Prostate gland (tissue), 2 donors: ENCODE data around the gene SPSB3. TPM values are rescaled to one million over a fixed set of nuclear protein-coding genes. Genes with fewer than 3 reads are reported as not detected.
"Not testable (repeated sequence)": the region's sequence is repeated elsewhere in the genome, so short reads cannot be mapped to it uniquely, and the experiment has no call there.

Experiments
- DNase-seq: peaks from one replicate; pipeline ENCODE4 v3.0.0-alpha.2; 2019; ENCODE audit warnings: low spot score
- H3K27ac ChIP-seq, 2 donors: fragments of 200-600 bp; sonication (generic); 2 replicates each; pipeline ENCODE4 v1.5.1; 2017 to 2019
- H3K27me3 ChIP-seq: fragments of 200-600 bp; sonication (generic); replicated peaks from 2 replicates; pipeline ENCODE4 v1.5.1; 2019; ENCODE audit not compliant: insufficient read depth
- H3K36me3 ChIP-seq, 2 donors: fragments of 200-600 bp; sonication (generic); 1 replicate in 1 of 2; 2 replicates in 1 of 2; pipeline versions ENCODE4 v1.5.1 to v1.8.1; 2017 to 2019
- H3K4me1 ChIP-seq: fragments of 200-600 bp; sonication (generic); replicated peaks from 2 replicates; pipeline ENCODE4 v1.5.1; 2019
- H3K4me3 ChIP-seq, 2 donors: fragments of 200-600 bp; sonication (generic); 2 replicates each; pipeline ENCODE4 v1.5.1; 2017 to 2019
- H3K9me3 ChIP-seq: fragments of 200-600 bp; sonication (generic); 2 replicates; pipeline ENCODE4 v1.5.1; 2017
- POLR2A ChIP-seq: fragments of 450-650 bp; IDR thresholded peaks from one replicate; pipeline ENCODE4 v1.6.1; 2016; ENCODE audit warnings: antibody characterized with exemption, mild to moderate bottlenecking
- POLR2AphosphoS5 ChIP-seq: sonication (generic); formaldehyde crosslinking; IDR thresholded peaks from one replicate; pipeline ENCODE4 v1.6.1; 2017; ENCODE audit warnings: antibody characterized with exemption
- WGBS: methylation state at CpG from one replicate; pipeline ENCODE4 v1.1.5; 2018; 5-methylcytosine and 5-hydroxymethylcytosine counted together
- intact Hi-C: fragments of 100-400 bp; cut with DNase I; formaldehyde crosslinking; loops from one replicate; pipeline ENCODE4 v1.14.2; 2022
- total RNA-seq, 2 donors: library from RNA; depleted of rRNA; stranded (reverse); fragments of >200 nt; gene quantifications; one replicate each; pipeline ENCODE4 v1.1.0, GENCODE V29; 2016
- TF ChIP-seq, protein P1 (sequence below), 4 experiments: fragments of 200-600 bp in 2 of 4; fragments of 450-650 bp in 2 of 4; sonication (generic) in 2 of 4; IDR thresholded peaks; 1 replicate in 3 of 4; 2 replicates in 1 of 4; pipeline ENCODE4 v1.5.1; 2016 to 2019; ENCODE audit warnings: antibody characterized with exemption in 4 of 4, mild to moderate bottlenecking in 2 of 4, moderate library complexity in 2 of 4

The SPSB3 gene
- total RNA-seq, 2 donors from 2014 or later, result 87.8 to 138 TPM

- TF ChIP-seq POLR2A (no peak), POLR2AphosphoS5 (no peak)
- TF ChIP-seq, protein P1, sequence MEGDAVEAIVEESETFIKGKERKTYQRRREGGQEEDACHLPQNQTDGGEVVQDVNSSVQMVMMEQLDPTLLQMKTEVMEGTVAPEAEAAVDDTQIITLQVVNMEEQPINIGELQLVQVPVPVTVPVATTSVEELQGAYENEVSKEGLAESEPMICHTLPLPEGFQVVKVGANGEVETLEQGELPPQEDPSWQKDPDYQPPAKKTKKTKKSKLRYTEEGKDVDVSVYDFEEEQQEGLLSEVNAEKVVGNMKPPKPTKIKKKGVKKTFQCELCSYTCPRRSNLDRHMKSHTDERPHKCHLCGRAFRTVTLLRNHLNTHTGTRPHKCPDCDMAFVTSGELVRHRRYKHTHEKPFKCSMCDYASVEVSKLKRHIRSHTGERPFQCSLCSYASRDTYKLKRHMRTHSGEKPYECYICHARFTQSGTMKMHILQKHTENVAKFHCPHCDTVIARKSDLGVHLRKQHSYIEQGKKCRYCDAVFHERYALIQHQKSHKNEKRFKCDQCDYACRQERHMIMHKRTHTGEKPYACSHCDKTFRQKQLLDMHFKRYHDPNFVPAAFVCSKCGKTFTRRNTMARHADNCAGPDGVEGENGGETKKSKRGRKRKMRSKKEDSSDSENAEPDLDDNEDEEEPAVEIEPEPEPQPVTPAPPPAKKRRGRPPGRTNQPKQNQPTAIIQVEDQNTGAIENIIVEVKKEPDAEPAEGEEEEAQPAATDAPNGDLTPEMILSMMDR (IDR thresholded peaks at IDR 0.05), result no peak
These were observed 47.6 kb downstream of the SPSB3 start for GRCh38 chr16:1734816-1735215.

GRCh38 chr16:1734123-1734522 lies 48.2 kb downstream of the SPSB3 start:
- intact Hi-C loops, result no loop called here
- H3K27me3 ChIP-seq, result no peaks in the 10 kb centered on the region
- peaks cover 0 to 16% of the 10 kb centered on the region in 2 donors for H3K36me3 ChIP-seq
- H3K27ac ChIP-seq, result no peak overlapping the region
- no peak overlapping the region for H3K4me3 ChIP-seq
- DNase-seq, result no peak
- TF ChIP-seq, protein P1 (IDR thresholded peaks at IDR 0.05), result no peak
- TF ChIP-seq POLR2A (no peak), POLR2AphosphoS5 (no peak)
- H3K4me1 ChIP-seq, result no peaks in the 10 kb centered on the region
- 83% methylated on average over 1 of the region's 22 CpGs for WGBS
- H3K9me3 ChIP-seq, result no peaks in the 10 kb centered on the region

More at GRCh38 chr16:1734816-1735215, 47.6 kb downstream of the SPSB3 start:
- Histone ChIP-seq H3K36me3 (peaks cover 0 to 11% of the 10 kb centered on the region in 2 donors), H3K4me3 (no peak overlapping the region), H3K27me3 (no peaks in the 10 kb centered on the region), H3K4me1 (no peaks in the 10 kb centered on the region), H3K27ac (no peak overlapping the region), H3K9me3 (no peaks in the 10 kb centered on the region)
- intact Hi-C loops, result no loop called here
- no peak for DNase-seq
- 96% methylated on average over 21 of the region's 22 CpGs for WGBS

DNA sequence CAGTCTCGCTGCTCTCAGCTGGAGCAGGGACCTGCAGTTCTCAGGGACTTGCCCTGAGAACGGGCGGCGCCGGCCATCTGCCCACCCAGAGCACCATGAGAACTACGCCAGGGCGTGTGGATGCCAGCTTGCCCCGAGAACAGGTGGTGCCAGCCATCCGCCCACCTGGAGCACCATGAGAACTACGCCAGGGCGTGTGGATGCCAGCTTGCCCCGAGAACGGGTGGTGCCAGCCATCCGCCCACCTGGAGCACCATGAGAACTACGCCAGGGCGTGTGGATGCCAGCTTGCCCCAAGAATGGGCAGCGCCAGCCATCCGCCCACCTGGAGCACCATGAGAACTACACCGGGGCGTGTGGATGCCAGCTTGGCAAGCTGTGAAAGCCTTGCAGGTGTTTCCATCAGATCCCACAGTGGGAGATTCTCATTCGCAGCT lies 49.8 kb downstream of the SPSB3 start:
- peaks cover 0 to 30% of the 10 kb centered on the region in 2 donors for H3K36me3 ChIP-seq
- WGBS, result 74% methylated on average over 21 of the region's 21 CpGs
- intact Hi-C loops, result not testable (repeated sequence)

GRCh38 chr16:1732071-1732470 lies 50.3 kb downstream of the SPSB3 start:
- Histone ChIP-seq H3K27me3 (no peaks in the 10 kb centered on the region), H3K4me3 (no peak overlapping the region), H3K27ac (no peak overlapping the region), H3K4me1 (no peaks in the 10 kb centered on the region), H3K9me3 (no peaks in the 10 kb centered on the region), H3K36me3 (peaks cover 0 to 33% of the 10 kb centered on the region in 2 donors)
- TF ChIP-seq POLR2AphosphoS5, result no peak
- TF ChIP-seq, protein P1 (IDR thresholded peaks at IDR 0.05), result no peak
- no peak for TF ChIP-seq POLR2A
- WGBS, result 82% methylated on average over 14 of the region's 14 CpGs
- DNase-seq, result no peak
- intact Hi-C loops, result no loop called here

More for the DNA sequence above, 49.8 kb downstream of the SPSB3 start:
- not testable (repeated sequence) for H3K4me3 ChIP-seq, H3K4me1 ChIP-seq, H3K9me3 ChIP-seq, DNase-seq, H3K27ac ChIP-seq, H3K27me3 ChIP-seq

DNA sequence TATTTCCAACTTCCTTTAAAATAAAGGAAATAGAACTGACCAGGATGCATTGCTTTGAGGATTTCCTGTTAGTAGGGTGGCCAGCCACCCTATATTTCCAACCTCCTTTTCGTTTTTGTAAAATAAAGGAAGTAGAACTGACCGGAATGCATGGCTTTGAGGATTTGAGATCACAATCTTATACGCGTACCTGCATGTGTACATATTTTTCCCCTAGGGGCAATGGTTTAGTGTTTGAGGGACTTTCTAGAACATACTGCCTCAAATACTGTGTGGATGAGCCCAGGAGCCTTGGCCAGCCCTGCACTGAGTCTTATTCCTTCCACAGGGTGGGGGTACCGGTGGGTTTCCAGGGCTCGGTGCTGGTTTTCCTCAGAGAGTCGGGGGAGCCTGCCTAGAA lies 50.8 kb downstream of the SPSB3 start:
- H3K4me3 ChIP-seq, result no peak overlapping the region
- TF ChIP-seq, protein P1 (IDR thresholded peaks at IDR 0.05), result no peak
- TF ChIP-seq POLR2AphosphoS5 (no peak), POLR2A (no peak)
- H3K36me3 ChIP-seq, result peaks cover 0 to 33% of the 10 kb centered on the region in 2 donors
- H3K27ac ChIP-seq, result no peak overlapping the region
- no peaks in the 10 kb centered on the region for H3K27me3 ChIP-seq
- intact Hi-C loops, result no loop called here
- DNase-seq, result no peak
- 61% methylated on average over 7 of the region's 7 CpGs for WGBS
- H3K4me1 ChIP-seq, result no peaks in the 10 kb centered on the region
- no peaks in the 10 kb centered on the region for H3K9me3 ChIP-seq
